IPS DF 19.7 (cell line): ENCODE measurements around the gene RAPGEF3.
A peak's percentile ranks its signal among the peaks of the same experiment; 100 is the strongest.

Source experiments
- DNase-seq: peaks from one replicate; pipeline ENCODE4 v3.0.0-alpha.2; 2013; ENCODE audit warnings: low read depth, low spot score

The RAPGEF3 gene

DNA sequence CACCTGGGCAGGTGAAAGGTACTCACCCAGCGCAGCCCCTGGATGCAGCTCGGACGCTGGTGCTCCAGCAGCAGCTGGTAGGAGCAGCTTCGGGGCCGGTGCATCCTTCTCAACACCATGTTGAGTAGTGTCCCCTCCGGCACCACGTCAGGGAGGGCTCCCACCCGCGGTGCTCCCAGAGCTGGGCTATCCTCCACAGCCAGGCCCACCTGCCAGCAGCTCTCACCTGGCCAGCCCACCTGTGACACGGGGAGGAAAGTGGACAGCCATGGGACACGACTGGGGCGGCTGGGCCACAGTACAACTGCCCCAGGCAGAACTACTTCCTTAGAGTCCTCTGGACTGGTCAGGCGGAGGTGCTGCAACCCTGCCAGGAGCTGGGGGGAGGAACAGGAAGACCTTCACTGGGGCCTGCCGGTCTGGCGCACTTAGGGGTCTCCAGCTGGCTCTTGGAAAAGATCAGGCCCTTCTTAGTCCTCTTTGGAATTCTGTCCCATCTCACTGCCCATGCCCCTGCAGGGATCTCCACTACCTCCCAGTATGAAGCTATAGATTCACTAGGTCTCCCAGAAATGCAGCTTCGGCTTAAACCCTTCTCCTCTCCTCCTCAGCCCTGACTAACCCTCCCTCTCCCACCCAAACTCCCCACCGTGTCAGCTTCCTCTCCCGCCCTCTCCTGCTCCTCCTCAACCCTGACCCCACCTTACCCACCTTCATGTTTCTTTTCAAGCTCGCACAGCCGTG, 668 bp downstream of the RAPGEF3 start:
- DNase-seq, result no peak

DNA sequence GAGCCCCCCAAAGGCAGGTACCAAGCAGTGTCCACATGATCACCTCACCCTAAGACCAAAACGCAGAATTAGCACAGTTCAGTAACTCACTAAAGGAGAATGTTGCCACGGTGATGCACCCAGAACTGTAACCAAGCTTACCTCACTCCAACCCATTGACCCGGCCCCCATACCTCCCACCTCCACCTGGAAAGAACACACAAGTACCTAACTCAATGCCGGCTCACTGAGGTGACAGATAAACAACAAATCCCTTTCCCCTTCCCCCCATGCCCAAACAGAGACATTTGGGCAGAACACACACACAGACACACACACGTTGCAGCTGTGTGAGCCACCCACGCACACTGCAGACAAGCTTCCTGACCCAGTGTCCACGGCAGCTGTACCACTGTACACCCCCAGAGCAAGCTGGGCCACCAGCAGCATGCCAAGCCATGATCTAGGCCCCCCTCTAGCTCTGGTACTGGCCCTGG, 1.3 kb downstream of the RAPGEF3 start:
- no peak for DNase-seq

DNA sequence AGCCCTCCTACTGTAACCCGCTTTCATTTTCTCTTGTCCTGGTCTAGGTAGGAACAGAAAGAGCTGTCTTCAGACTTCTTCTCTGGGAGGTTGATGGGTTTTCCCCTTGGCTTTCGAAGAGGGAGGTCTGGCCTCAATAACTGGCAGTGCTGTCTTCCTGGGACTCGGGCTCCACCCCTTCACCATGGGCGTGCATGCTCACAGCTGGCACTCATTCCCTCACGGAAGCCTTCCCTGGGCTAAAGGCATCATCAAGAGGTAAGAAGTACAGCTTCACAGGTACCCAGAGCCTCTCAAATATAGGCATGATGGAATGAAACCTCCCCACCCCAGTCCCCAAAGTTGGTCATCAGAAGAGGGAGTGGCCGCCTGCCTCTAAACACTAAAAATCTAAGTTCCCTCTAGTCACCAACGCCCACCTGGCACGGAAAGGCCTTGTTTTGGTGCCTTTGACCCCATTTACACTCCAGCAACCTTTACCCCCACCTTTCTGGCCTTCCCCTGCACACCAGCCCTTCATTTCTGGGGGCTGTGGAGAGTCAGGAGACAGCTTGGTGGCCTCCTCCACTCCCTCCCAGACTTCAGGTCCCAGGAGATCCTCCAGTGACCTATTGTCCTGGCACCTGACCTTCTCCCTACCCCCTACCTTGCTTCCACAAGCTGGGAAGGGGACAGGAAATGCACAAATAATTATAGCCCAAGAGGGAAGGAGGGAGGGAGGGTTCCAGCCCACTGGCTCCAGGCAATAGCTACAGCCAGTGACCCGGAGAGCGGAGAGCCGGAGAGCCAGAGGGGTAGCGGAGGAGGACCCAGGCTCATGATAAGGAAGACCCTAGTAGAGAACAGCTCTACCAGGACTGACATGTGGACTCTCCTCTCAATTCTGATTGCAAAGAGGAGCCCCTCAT, 2.8 kb downstream of the RAPGEF3 start:
- DNase-seq, result no peak

DNA sequence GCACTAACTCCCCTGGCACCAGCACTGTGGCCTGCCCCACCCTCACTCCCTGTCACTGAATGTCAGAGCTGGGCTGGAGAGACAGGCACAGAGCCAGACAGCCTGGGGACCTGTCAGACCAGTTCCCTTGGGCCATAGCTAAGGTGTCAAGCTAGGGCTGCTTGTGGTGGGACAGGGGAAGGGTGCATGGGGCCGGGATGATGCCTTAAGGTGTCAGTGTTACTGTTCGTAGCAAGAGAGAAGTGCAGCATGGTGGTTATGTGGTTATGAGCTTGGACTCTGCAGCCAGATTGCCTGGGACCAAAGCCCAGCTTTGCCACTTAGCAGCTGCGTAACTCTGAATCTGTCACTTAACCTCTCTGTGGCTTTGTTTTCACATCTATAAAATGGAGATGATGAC, 3.8 kb downstream of the RAPGEF3 start:
- DNase-seq, result no peak

DNA sequence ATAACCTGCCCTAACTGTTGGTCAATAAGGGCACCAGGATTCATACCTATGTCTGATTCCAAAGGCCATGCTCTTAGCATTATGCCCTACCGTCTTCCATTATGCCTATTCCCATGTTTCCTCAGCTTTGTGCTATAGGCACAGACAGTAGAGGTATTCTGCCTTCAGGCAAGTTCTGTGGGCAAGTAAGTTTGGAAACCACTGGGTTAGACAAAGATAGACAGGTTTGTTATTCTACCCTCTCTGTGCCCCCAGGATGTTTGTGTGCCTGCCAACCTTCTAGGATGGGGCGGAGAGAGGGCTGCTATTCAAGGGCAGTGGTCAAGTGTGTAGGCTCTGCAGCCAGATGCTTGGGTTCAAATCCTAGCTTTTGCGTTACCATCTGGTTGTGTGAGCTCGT, 4.6 kb downstream of the RAPGEF3 start:
- no peak for DNase-seq

DNA sequence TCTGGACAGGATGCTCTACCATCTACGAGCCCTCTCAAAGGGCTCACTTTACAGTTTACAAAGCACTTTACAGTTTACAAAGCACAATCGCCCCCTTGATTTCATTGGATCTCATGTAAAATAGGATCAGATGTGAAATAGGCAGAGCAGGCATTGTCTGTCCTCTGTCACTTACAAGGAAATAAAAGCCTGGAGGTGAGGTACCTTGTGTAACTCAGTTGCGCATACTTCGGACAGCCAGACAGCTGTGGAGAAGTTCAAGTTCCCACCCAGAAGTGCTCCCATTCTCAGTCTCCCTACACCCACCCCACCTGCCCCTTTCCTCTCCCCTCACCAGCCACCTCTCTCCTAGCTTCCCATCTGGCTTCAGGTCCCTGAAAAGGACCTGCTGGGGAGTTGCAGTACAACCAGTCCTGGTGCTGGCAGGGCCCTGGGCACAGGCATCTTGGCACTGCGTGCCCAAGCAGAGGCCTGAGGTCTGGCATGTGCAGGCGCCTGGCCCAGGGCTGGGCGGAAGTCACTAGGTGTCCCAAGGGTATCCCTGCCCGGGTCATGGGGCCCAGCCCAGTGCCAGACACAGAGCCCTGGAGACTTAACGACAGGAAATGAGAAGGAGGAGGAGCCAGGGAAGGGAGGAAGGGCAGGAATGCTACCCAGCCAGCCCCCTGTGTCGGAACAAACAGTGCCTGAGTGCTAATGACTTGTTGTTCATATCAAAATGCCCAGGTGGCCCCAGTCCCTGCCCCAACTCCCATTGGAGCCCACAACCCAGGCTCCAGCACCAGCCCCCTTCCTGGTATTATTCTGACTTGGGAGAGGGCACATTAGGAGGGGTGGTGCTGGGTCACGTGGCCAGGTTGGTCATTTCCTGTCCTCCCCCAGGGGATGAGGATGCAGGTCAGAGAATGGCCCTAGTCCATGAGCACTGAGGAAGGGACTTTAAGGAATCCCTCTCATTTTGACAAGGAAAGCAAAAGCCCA, 5.4 kb downstream of the RAPGEF3 start:
- DNase-seq, result peak; percentile 56

DNA sequence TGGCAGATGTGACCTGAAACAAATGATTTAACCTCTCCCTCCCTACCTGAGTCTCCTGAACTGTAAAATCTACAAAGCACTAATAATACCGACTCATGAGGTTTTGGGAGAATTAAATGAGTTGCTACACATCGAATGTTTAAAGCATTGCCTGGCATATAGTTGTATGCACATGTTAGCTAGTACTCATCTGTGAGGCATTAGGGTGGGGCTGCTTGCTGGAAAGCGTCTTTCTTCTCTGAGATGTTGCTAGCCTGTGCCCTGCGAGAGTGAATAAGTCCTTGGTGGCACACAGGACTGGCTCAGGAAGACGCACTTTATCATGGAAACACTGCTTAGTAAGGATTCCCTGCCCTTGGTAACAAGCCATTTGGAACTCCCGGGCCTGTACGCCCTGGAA, 6.1 kb downstream of the RAPGEF3 start:
- no peak for DNase-seq

DNA sequence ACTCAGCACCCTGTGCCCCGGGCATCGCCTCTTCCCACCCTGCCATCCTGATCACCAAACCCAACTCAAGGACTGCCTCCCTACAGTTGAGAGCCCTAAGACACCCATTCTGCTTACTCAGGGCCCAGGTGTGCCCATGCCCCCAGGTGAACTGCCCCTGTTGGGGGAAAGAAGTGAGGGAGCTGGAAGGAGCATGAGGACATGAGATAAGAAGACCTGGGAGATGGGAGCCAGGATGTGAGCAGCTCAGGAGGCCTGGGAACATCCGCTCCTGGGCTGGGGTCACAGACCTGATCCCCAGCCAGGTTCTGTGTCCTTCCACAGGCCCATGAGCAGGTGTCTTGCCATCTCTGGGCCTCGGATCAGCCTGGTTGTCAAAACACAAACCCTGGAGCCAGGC, 6.6 kb downstream of the RAPGEF3 start:
- no peak for DNase-seq

DNA sequence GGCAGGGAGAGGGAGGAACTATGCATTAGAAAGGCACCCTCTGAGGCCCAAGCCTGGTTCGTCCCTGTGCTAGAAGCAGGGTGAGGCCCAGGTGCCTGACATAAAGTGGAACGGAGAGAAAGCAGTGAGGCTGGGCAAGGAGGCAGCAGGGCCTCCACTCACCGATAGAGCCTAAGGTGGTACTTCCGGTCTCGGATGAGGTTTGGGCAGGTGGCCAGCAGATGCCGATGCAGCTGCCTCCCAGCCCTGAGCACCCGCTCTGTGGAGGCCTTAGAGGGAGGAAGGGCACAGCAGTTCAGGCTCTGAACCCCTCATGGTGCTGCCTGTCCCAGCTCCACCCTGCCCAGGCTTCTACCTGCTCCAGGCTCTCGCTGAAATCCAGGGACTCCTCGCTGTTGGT, 7.1 kb downstream of the RAPGEF3 start:
- no peak for DNase-seq

DNA sequence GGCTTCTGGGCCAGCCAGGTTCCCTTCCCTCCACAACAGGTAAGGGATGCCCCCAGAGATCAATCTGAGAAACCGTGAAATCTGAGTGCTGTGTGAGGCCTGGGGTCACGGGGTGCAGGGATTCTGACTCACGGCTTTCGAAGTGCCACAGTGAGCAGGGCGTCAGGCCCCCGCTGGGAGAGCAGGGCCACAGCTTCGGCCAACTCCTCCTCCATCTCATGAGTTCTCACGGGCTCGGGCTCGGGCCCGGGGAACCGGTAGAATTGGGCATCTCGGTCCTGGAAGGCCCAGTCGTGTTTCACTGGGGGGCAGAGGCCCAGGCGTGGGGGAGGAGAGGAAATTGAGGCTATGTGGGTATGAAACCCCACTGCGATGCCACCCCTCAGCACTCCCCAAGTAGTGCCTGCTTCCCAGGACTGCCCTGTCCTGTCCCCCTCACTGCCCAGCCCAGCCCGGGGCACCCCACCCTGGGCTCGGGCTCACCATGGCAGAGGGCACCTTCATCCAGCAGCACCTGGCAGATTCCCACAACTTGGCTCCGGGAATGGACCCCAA, 7.7 kb downstream of the RAPGEF3 start:
- DNase-seq, result no peak

DNA sequence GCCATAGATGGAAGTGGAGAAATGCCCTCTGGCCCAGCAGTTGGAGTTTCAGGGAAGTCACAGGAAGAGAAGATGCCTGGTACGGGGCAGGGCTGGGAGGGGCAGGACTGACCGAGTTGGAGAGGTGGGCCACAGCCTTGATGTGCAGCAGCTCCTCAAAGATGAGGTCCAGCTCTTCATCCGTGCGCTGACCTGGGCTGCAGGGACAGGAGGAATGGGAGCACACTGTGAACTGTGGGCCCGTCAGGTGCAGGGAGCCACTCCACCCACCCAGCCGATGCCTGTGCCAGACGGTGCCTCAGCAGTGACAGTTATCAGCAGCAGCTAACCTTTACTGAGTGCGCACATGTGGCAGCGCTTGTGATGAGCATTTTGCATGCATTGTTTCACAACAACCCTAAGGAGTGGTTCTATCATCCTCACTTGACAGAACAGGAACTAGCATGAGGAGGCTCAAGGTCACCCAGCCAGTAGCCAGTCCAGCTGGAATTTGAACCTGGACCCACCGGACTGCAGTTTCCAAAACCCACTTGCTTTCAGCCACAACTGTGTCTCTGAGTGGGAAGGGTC, 8.4 kb downstream of the RAPGEF3 start:
- no peak for DNase-seq

DNA sequence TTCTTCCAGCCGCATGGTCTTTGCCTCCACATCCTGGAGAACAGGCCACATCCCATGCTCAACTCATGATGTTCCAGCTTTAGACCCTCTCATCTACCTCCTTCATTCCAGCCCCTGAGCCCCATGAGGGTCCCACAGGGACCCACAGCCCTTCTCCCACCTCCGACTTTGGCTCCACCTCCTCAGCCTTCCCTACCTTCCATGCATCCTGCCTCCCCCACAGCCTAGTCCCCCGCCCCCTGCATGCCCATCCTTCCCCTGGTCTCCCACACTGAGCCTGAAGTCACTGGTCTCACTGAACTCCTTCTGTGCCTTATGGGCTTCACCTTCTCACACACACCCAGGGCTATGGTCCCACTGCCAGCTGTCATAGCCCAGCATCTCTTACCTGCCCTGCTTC, 9.8 kb downstream of the RAPGEF3 start:
- no peak for DNase-seq

DNA sequence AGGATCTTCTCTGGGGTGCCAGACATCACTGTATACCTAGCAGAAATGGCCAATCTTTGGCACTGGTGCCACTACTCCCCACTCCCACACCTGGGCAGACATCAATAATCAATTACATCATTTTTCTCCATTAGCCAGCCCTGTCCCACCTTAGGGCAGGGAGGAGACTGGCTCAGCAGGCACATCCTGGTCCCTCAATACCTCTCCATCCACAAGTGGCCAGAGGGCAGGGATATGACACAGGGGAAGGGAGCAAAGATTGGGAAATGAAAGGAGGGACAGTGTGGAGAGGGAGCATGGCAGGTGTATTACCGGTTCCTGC, 10.2 kb downstream of the RAPGEF3 start:
- DNase-seq, result no peak

DNA sequence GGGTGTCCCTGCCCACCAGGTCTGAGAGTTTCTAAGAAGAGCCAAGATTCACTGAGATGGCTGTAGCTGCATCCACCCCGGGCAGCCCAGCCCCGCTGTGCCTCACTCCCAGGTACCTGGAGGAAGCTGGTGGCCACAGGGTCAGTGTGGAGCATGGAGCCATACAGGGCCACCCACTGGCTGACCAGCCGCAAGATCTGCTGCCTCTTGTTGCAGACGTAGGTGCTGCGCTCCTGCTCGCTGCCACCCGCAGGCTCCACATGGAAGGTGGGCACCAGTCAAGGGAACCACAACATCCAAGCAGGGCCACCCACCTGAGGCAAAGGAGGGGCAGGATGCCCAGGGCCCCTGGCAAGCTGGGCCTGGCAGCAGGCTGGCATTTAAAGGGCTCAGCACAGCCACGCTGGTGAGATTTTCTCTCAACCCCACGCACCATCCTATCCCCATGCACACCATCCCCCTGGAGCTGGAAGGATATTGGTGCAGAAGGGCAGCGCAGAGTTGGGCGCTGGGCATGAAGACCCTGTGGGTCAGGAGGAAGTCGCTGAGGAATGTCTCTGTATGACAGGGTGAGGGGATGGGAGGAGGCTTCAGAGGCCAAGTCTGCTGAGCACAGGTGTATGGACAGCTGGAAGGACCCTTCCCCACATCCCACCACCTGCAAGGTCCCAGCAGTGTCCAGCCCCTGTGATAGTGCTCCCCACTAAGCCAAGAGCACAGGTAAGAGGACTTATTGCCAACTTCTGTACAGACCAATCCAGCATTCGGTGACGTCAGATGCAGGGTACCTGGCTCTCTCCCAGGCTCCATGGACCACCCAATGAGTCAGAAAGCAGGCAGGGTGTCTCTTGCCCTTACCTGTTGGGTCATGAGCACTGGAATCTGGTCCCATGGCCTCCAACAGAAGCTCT, 10.8 kb downstream of the RAPGEF3 start:
- DNase-seq, result no peak

DNA sequence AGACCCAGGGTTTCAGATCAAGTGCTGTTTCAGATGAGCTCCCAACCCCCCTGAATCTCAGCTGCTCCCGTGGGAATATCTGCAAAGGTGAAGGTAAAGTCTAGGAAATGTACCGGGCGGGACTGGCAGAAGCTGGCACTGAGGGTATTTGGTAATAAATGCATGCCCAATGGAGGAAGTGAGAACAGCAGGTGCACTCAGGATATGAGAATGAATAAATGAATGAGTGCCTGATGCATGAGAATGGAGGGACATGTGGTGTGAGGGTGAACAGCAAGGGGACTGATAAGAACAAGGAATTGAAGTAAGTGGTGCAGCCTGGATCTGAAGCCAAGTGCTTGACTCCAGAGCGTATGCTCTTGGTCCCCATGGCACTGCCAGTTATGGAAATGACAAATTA, 11.6 kb downstream of the RAPGEF3 start:
- DNase-seq, result no peak

DNA sequence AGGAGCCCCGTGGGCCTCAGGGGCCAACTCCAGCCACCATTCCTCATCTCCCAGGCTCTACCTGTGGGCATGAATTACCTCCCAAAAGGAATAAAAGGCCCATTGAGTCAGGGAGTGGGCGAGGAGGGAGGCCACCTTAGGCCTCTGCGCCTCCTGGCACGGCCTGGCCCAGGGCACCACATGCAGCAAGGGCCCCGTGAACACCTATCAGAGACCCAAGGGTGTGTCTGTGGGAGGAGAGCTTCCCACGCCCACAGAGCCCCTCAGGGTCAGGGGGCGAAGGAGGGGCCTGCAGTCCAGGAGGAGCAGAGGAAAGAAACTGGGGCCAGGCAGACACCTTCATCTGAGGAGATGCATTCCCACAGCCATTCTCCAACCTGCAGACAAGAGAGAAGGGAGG, 12.2 kb downstream of the RAPGEF3 start:
- no peak for DNase-seq

DNA sequence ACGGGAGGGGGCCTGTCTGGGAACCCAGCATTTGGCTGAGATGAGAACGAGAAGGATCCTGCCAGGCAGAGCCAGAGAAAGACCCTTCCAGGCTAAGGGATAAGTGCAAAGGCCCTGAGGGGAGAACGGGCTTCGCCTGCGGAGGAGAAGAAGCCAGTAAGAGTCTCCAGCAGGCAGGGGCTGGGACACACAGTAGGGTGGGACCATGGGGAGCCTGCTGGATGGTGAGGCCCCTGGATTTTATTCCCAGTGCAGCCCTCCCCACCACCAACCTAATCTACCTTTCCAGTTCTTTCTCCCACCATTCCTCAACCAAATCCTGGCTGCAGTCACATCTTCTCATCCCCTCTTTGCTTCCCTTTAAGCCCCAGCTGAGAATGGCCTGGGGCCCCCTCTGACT, 12.6 kb downstream of the RAPGEF3 start:
- no peak for DNase-seq

DNA sequence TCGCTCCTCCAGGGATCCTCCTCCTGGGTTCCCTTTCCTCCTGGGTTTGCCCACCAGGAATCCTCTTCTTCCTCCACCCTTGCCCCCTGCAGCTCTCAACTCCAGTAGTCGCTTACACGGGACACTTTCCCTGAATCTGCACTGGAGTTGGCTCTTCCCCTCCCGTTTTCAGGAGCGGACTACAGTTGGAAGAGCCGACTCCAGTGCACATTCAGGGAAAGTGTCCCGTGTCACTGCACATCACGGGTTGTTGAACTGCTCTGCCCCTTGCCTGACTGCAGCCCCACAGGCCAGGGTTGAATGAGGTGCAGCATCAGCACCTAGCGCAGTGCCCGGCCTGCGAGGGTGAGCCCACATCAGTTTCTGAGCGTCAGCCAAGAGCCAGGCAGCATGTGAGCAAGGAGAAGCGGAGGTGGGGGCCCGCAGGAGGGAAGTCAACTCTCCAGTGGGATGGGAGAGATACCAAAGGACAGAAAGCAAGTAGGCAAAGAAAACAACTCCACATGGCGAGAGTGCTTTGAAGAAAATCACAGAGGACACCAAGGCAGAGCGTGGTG, 13.1 kb downstream of the RAPGEF3 start:
- no peak for DNase-seq

DNA sequence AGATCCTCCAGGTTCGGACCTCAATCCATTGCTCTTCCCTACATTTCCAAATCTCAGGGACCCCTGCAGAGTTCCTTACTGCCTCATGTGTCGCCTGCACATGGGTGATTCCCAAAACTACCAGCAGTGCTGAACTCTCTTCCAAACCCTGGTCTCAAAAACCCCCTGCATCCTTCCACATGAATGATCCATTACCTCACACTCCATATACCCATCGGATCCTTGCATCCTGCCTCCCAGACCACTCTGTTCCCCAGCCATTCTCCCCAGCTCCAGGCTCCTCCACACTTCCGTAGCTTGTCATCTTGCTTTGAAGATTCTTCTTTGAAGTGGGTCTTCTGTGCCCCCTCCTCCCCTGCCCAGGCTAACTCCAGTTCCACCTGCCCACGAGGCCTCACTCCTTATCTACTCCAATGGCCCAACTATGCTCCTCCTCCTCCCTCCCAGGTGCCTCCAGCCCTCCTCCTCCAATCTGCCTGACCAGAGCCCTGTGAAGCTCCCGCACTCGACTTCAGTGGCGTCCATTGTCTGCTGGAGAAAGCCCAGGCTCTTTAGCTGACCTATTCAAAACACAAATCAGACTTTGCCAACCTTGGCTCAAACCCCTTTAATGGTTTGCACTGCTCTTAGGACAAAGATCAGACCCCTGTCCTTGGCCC, 13.8 kb downstream of the RAPGEF3 start:
- no peak for DNase-seq
